ENCODE results near the gene TMEM132A. TPM values are rescaled to one million over a fixed set of nuclear protein-coding genes. Genes with fewer than 3 reads are reported as not detected.

Gene TMEM132A
- total and polyA plus RNA-seq, 9 donors: 28.9 to 59.2 (median 42.1) TPM

DNA sequence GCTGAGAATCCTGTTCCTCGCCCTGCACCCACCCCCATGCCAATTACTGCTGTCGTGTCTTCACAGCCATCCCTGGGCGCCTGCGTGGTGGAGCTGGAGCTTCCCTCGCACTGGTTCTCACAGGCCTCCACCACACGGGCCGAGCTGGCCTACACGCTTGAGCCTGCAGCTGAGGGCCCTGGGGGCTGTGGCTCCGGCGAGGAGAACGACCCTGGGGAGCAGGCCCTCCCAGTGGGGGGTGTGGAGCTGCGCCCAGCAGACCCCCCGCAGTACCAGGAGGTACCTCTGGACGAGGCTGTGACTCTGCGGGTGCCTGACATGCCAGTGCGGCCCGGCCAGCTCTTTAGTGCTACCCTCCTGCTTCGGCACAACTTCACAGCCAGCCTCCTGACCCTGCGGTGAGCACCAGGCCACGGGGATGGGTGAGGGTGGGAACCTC lies 4.3 kb downstream of the TMEM132A start:
- WGBS (ENCODE audit: insufficient coverage): 92% methylated on average over 13 of the region's 20 CpGs
- peaks cover 18% of the 10 kb centered on the region for H3K4me1 ChIP-seq (ENCODE audit: control insufficient read depth, insufficient read depth, low read length)
- DNase-seq: no peak
- H3K27me3 ChIP-seq (ENCODE audit: control insufficient read depth, insufficient read depth, low read length): peaks cover 7% of the 10 kb centered on the region
- H3K27ac ChIP-seq (ENCODE audit: low read length): no peak overlapping the region
- no peak overlapping the region for H3K4me3 ChIP-seq (ENCODE audit: low read length)
- no peaks in the 10 kb centered on the region for H3K9me3 ChIP-seq (replicated peaks; ENCODE audit: control insufficient read depth, low read depth, low read length)
- peaks cover 66% of the 10 kb centered on the region for H3K36me3 ChIP-seq (ENCODE audit: control insufficient read depth, insufficient read depth, low read length)

DNA sequence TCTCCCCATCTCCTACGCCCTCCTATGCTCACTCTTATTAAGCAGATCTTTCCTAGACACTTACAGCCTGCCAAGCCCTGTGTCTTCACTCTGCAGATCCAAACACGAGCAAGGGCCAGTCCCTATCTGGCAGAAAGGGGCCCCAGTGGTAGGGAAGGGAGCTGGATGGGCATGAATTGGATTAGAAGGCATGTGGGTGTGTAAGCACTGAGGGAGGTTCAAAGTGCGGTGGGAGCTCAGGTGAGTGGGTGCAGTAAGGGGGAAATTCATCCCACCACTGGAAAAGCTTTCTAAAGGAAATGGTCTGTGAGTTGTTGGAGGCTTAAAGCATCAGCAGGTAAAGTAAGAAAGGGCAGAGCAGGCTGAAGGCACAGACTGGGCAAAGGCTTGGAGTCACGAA lies 5.5 kb downstream of the TMEM132A start:
- Histone ChIP-seq H3K4me3 (ENCODE audit: low read length) (no peak overlapping the region), H3K4me1 (ENCODE audit: control insufficient read depth, insufficient read depth, low read length) (peaks cover 11% of the 10 kb centered on the region), H3K36me3 (ENCODE audit: control insufficient read depth, insufficient read depth, low read length) (peaks cover 75% of the 10 kb centered on the region), H3K27ac (ENCODE audit: low read length) (no peak overlapping the region), H3K9me3 (replicated peaks; ENCODE audit: control insufficient read depth, low read depth, low read length) (no peaks in the 10 kb centered on the region), H3K27me3 (ENCODE audit: control insufficient read depth, insufficient read depth, low read length) (peaks cover 7% of the 10 kb centered on the region)
- DNase-seq: no peak
- 77% methylated on average over 2 of the region's 4 CpGs for WGBS (ENCODE audit: insufficient coverage)

DNA sequence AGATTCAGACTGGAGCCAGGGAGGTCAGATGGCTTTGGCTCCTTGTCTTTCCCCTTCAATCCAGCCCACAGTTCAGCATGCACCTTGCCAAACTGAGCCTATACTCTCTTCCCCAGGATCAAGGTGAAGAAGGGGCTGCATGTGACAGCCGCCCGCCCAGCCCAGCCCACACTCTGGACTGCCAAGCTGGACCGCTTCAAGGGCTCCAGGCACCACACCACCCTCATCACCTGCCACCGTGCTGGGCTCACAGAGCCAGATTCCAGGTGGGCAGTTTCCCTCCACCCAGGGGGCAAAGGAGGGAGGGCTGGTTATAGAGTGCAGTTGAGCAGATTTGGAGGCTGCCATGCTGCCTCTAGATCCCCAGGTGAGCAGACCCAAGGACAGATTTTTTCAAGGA lies 6.1 kb downstream of the TMEM132A start:
- DNase-seq: no peak

DNA sequence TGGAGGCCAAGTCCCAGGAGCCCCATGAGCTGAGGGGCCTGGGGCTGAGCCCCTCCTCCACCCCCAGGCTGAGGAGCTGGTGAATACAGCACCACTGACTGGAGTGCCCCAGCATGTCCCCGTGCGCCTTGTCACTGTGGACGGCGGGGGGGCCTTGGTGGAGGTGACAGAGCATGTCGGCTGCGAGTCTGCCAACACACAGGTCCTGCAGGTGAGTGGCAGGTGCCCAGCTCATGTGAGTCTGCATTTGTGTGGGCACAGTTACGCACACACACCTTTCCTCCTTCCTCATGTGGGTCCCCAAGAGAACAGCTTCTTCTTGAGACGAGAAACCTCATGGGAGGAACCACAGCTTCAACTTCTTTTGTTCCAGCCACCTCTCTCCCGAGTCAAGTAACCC lies 7.7 kb downstream of the TMEM132A start:
- peaks cover 90% of the 10 kb centered on the region for H3K36me3 ChIP-seq (ENCODE audit: control insufficient read depth, insufficient read depth, low read length)
- H3K4me1 ChIP-seq (ENCODE audit: control insufficient read depth, insufficient read depth, low read length): peaks cover 7% of the 10 kb centered on the region
- no peak overlapping the region for H3K27ac ChIP-seq (ENCODE audit: low read length)
- no peaks in the 10 kb centered on the region for H3K9me3 ChIP-seq (replicated peaks; ENCODE audit: control insufficient read depth, low read depth, low read length)
- WGBS (ENCODE audit: insufficient coverage): 90% methylated on average over 8 of the region's 9 CpGs
- DNase-seq: no peak
- H3K27me3 ChIP-seq (ENCODE audit: control insufficient read depth, insufficient read depth, low read length): no peaks in the 10 kb centered on the region
- no peak overlapping the region for H3K4me3 ChIP-seq (ENCODE audit: low read length)

More for the DNA sequence above, 6.1 kb downstream of the TMEM132A start:
- peaks cover under 1% of the 10 kb centered on the region for H3K27me3 ChIP-seq (ENCODE audit: control insufficient read depth, insufficient read depth, low read length)
- H3K27ac ChIP-seq (ENCODE audit: low read length): no peak overlapping the region
- H3K9me3 ChIP-seq (replicated peaks; ENCODE audit: control insufficient read depth, low read depth, low read length): no peaks in the 10 kb centered on the region
- H3K4me3 ChIP-seq (ENCODE audit: low read length): no peak overlapping the region
- H3K4me1 ChIP-seq (ENCODE audit: control insufficient read depth, insufficient read depth, low read length): peaks cover 5% of the 10 kb centered on the region
- WGBS (ENCODE audit: insufficient coverage): no CpG with 5 or more reads among the region's 4 CpGs
- peaks cover 81% of the 10 kb centered on the region for H3K36me3 ChIP-seq (ENCODE audit: control insufficient read depth, insufficient read depth, low read length)

DNA sequence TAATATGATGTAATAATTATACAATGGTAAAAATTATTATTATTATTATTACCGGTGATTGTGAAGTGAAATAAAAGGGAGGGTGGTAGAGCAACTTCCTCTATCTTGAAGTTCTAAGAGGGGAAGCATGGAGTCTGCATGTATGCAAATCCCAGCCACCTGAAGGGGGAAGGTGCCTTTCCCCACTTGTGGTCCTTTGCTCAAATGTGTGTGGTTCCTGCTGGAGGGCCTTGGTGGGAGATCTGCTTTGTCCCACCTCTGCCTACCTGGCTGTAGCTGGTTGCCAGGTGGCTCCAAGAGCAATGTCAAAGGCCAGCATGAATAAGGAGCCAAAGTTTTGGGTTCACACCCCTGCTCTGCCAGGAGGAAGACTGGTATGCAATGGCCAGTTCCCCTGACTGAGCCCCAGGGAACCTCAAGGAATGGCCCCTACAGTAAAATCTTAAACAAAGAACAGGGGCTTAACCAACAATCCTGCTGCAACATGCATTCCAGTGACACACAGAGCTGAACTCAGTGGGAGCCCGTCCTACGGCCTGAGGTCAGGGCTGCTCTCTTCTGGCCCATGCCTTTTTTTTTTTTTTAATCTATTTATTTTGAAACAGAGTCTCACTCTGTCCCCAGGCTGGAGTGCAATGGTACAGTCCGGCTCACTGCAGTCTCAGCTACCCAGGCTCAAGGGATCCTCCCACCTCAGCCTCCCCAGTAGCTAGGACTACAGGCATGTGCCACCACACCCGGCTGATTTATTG lies 8.5 kb downstream of the TMEM132A start:
- peaks cover 7% of the 10 kb centered on the region for H3K4me1 ChIP-seq (ENCODE audit: control insufficient read depth, insufficient read depth, low read length)
- WGBS (ENCODE audit: insufficient coverage): 45% methylated on average over 2 of the region's 5 CpGs
- H3K27me3 ChIP-seq (ENCODE audit: control insufficient read depth, insufficient read depth, low read length): no peaks in the 10 kb centered on the region
- no peak for DNase-seq
- H3K27ac ChIP-seq (ENCODE audit: low read length): no peak overlapping the region
- no peak overlapping the region for H3K4me3 ChIP-seq (ENCODE audit: low read length)
- H3K36me3 ChIP-seq (ENCODE audit: control insufficient read depth, insufficient read depth, low read length): peaks cover 90% of the 10 kb centered on the region
- H3K9me3 ChIP-seq (replicated peaks; ENCODE audit: control insufficient read depth, low read depth, low read length): no peaks in the 10 kb centered on the region

DNA sequence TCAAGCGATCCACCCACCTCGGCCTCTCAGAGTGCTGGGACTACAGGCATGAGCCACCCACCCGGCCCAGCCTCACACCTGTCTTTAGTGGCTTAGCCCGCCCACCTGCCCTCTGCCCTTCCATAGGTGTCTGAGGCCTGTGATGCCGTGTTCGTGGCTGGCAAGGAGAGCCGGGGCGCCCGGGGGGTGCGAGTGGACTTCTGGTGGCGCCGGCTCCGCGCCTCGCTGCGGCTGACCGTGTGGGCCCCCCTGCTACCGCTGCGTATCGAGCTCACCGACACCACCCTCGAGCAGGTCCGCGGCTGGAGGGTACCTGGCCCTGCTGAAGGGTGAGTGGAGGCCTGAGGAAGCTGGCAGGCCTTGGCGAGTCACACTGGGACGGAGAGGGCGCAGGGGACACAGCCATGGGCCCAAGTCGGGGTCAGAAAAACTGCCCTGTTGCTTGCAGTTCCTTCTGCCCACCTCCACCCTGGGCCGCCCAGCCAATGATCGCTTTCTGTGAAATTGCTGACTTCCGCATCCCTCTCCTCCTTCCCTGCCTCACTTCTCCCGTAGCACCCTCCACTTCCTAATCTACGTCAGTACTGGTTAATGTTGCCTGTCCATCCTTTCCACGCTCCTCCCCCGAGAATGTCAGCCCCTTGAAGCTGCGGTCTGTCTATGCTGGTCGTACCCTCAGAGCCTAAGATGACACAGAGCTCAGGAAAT lies 9.3 kb downstream of the TMEM132A start:
- H3K9me3 ChIP-seq (replicated peaks; ENCODE audit: control insufficient read depth, low read depth, low read length): no peaks in the 10 kb centered on the region
- peaks cover 82% of the 10 kb centered on the region for H3K36me3 ChIP-seq (ENCODE audit: control insufficient read depth, insufficient read depth, low read length)
- no peak overlapping the region for H3K4me3 ChIP-seq (ENCODE audit: low read length)
- H3K27me3 ChIP-seq (ENCODE audit: control insufficient read depth, insufficient read depth, low read length): no peaks in the 10 kb centered on the region
- DNase-seq: no peak
- H3K4me1 ChIP-seq (ENCODE audit: control insufficient read depth, insufficient read depth, low read length): peaks cover 7% of the 10 kb centered on the region
- no peak overlapping the region for H3K27ac ChIP-seq (ENCODE audit: low read length)
- 94% methylated on average over 37 of the region's 37 CpGs for WGBS (ENCODE audit: insufficient coverage)

DNA sequence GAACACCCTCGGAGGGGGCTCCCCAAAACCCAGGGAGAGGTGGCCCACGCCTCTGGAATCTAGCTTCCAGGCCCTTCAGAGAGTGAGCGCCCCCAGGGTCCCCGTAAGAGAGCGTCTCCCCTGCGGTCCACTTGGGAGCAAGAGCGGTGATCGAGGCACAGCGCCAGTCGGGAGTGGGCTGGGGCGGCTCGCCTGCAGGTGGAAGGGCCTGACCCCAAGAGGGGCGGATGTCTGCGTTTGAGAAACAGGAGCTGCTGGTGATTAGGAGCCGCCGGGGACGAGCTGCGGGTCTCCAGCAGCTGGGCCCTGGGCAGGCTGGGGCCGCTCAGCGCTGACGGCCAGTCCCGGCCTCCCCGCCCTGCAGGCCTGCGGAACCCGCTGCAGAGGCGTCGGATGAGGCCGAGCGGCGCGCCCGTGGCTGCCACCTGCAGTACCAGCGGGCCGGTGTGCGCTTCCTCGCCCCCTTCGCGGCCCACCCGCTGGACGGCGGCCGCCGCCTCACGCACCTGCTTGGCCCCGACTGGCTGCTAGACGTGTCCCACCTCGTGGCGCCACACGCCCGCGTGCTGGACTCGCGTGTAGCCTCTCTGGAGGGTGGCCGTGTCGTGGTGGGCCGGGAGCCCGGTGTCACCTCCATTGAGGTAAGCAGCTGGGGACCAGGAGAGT lies 10.0 kb downstream of the TMEM132A start:
- Histone ChIP-seq H3K4me3 (ENCODE audit: low read length) (no peak overlapping the region), H3K36me3 (ENCODE audit: control insufficient read depth, insufficient read depth, low read length) (peaks cover 79% of the 10 kb centered on the region), H3K27ac (ENCODE audit: low read length) (no peak overlapping the region), H3K9me3 (replicated peaks; ENCODE audit: control insufficient read depth, low read depth, low read length) (no peaks in the 10 kb centered on the region), H3K4me1 (ENCODE audit: control insufficient read depth, insufficient read depth, low read length) (peaks cover 7% of the 10 kb centered on the region), H3K27me3 (ENCODE audit: control insufficient read depth, insufficient read depth, low read length) (no peaks in the 10 kb centered on the region)
- 89% methylated on average over 57 of the region's 57 CpGs for WGBS (ENCODE audit: insufficient coverage)
- DNase-seq: no peak

DNA sequence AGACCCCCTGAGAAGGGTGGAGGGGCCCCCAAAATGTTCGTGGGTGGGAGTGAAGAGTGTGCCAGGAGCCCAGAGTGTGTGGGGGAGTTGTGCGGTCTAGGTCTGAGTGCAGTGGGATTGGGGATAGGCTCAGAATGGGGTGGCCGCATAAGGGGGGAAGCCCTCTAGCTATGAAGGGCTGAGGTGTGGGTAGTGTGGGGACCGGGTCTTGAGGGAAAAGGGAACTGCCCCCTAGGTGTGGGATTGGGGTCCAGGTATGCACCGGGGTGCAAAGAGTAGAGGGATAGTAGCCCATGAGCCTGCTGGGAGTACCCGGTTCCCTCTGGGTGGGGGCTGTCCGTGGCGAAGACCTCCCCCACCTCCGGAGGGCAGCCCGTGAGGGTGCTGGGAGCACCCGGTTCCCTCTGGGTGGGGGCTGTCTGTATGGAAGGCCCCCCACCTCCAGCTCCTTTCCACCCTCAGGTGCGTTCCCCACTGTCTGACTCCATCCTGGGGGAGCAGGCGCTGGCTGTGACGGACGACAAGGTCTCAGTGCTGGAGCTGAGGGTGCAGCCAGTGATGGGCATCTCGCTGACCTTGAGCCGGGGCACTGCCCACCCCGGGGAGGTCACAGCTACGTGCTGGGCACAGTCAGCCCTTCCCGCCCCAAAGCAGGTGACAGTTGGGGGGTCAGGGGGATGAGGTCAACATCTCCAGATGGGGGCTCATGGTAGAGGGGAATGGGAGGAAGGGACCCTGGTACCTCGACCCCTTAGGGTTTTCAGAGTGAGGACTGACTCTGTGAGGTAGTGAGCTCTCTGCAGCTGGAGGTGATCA lies 10.7 kb downstream of the TMEM132A start:
- 91% methylated on average over 13 of the region's 21 CpGs for whole genome bisulfite sequencing (ENCODE audit: insufficient coverage)
- Histone ChIP-seq H3K27ac (ENCODE audit: low read length) (no peak overlapping the region), H3K36me3 (ENCODE audit: control insufficient read depth, insufficient read depth, low read length) (peaks cover 77% of the 10 kb centered on the region), H3K4me3 (ENCODE audit: low read length) (no peak overlapping the region), H3K9me3 (replicated peaks; ENCODE audit: control insufficient read depth, low read depth, low read length) (no peaks in the 10 kb centered on the region), H3K4me1 (ENCODE audit: control insufficient read depth, insufficient read depth, low read length) (peaks cover 7% of the 10 kb centered on the region), H3K27me3 (ENCODE audit: control insufficient read depth, insufficient read depth, low read length) (no peaks in the 10 kb centered on the region)
- no peak for DNase-seq

DNA sequence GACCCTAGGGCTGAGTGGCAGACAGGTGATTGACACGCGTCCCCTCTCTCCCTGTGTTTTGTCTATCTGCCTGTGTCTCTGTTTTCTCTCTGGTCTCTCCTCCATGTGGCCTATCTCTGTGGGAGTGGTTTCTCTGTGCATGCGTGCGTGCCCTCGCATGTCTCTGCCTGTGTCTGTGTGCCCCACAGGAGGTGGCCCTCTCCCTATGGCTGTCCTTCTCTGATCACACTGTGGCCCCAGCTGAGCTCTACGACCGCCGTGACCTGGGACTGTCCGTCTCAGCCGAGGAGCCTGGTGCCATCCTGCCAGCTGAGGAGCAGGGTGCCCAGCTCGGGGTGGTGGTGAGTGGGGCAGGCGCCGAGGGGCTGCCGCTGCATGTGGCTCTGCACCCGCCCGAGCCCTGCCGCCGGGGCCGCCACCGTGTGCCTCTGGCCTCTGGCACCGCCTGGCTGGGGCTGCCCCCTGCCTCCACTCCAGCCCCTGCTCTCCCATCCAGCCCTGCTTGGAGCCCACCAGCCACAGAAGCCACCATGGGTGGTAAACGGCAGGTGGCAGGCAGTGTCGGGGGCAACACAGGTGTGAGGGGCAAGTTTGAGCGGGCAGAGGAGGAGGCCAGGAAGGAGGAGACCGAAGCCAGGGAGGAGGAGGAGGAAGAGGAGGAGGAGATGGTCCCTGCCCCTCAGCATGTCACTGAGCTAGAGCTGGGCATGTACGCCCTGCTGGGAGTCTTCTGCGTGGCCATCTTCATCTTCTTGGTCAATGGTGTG lies 11.6 kb downstream of the TMEM132A start:
- H3K36me3 ChIP-seq (ENCODE audit: control insufficient read depth, insufficient read depth, low read length): peaks cover 68% of the 10 kb centered on the region
- WGBS (ENCODE audit: insufficient coverage): 90% methylated on average over 19 of the region's 27 CpGs
- H3K27ac ChIP-seq (ENCODE audit: low read length): no peak overlapping the region

More for the DNA sequence above, 11.6 kb downstream of the TMEM132A start:
- H3K27me3 ChIP-seq (ENCODE audit: control insufficient read depth, insufficient read depth, low read length): no peaks in the 10 kb centered on the region
- H3K4me1 ChIP-seq (ENCODE audit: control insufficient read depth, insufficient read depth, low read length): peaks cover 7% of the 10 kb centered on the region
- no peaks in the 10 kb centered on the region for H3K9me3 ChIP-seq (replicated peaks; ENCODE audit: control insufficient read depth, low read depth, low read length)
- H3K4me3 ChIP-seq (ENCODE audit: low read length): no peak overlapping the region
- no peak for DNase-seq

All from muscle of leg (tissue), 11 donors.